HG03354 (cell line): Measurements from ENCODE around the gene GAK.

Experiments used
- ATAC-seq: cut with Tn5 transposase; IDR thresholded peaks from one replicate; pipeline ENCODE4 v1.9.1; 2021; ENCODE audit warnings: mild to moderate bottlenecking; ENCODE audit not compliant: unreplicated experiment, poor library complexity, severe bottlenecking

GAK gene

GRCh38 chr4:911221-911751, 20.8 kb downstream of the GAK start:
- no peak for ATAC-seq

DNA sequence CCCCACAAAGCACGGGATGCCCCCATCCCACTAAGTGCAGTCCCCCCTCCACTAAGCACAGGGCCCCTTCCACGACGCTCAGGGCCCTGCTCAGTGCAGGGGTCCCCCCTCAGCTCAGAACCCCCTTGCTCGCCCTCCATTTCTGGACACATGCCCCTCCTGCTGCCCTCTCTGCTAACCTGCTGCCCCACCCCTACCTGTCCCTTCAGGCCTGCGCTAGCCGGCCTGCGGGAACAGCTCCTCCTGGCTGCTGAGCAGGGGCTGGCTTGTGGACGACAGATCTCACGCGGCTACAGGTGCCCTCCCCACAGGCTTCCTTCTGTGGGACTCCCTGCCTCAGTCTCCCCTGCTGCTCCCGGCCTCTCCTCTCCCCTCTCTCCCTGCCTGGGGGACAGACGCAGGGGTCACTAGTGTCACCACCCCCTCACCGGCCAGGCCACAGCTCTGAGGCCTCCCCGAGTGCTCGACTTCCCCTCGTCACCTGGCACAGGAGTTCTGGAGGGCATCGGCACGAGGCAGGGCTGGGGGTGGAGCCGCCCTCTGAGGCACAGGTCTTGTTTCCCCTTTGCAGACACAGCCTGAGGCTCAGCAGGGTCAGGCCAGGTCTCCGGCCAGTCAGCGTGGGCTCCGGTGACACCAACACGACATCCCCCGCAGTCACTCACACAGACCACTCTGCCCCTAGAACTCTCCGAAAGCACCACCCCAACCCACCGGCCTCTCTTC, 21.6 kb downstream of the GAK start:
- ATAC-seq, result no peak

- no peak for ATAC-seq
Measured at GRCh38 chr4:909821-910220, 22.3 kb downstream of the GAK start.

GRCh38 chr4:909131-909571, 23.0 kb downstream of the GAK start:
- no peak for ATAC-seq

DNA sequence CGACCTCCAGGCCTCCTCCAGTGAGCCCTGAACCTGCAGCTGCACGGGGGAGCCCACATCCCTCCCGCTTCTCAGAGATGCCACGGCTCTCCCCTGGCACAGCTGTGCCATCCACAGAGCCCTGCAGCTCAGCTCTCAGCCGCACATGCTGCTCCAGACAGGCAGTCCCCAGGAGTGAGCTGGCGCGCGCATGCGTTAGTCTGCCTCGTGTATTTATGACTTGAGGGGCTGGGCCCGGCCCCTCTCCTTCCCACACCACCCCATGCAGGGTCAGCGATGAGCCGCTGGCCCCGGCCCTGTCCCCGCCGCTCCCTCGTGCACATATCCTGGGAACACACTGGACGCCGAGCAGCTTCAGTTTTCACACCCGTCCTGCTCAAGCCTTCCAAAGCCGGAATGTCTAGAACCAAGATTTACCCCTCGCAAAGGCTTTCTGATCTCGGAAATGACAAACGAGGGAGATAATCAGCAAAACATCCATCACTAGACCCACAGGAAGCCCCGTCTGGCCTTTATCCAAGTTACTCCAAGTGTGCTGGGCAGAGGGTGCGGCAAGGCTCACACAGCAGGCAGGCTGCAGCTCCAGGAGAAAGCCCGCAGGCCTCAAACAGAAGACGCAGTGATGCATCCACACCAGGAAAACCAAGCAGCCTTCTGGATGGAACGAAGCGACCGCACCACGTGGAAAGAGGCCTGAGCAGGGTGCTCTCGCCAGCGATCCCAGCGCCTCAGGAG, 24.3 kb downstream of the GAK start:
- ATAC-seq, result no peak

DNA sequence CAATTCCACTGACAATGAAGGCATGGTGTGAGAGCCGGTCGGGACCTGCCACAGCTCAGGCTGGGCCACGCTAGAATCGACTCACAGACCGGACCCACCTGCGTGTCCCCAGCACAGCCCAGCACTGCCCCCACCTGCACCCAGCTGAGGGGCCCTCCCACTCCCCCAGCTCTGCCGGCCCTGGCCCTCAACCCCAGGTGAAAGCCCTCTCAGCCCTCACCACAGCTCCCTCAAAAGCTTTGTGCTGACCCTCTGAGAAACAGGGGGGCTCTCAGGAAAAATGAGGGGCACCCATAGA, 25.1 kb downstream of the GAK start:
- no peak for ATAC-seq

DNA sequence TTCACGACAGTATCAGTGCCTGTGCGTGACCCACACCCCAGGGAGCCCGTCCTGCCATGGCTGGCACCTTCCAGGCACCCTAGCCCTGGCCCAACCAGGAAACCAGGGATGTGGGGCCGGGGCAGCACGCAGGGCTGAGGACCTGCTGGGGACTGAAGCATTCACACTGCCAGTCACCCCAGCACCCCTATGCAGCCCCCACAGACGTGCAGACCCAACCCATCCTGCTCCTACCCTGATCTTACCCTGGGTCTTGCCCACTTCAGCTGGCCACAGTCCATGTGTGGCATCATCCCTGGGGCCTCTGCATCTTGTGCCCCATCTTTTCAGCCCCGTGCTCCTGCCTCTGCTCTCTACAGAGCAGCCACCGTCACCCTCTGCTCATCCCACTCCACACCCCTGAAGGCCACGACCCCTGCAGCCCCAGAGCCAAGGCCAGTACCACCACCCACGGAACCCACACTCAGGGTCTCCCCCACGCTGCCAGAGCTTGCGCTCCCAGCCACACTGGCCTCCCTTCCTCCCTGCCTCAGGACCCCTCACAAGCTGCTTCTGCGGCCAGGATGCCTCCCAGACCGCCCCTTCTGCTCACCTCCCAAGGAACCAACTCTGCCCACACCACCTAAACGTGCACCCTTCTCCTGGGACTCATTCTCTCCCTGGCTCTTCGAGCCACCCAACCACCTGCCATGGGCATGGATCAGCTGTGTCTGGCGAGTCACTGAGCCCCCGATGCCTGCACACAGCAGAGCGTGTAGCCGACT, 25.6 kb downstream of the GAK start:
- ATAC-seq, result no peak

- ATAC-seq, result no peak
Measured at GRCh38 chr4:905485-906338, 26.4 kb downstream of the GAK start.

DNA sequence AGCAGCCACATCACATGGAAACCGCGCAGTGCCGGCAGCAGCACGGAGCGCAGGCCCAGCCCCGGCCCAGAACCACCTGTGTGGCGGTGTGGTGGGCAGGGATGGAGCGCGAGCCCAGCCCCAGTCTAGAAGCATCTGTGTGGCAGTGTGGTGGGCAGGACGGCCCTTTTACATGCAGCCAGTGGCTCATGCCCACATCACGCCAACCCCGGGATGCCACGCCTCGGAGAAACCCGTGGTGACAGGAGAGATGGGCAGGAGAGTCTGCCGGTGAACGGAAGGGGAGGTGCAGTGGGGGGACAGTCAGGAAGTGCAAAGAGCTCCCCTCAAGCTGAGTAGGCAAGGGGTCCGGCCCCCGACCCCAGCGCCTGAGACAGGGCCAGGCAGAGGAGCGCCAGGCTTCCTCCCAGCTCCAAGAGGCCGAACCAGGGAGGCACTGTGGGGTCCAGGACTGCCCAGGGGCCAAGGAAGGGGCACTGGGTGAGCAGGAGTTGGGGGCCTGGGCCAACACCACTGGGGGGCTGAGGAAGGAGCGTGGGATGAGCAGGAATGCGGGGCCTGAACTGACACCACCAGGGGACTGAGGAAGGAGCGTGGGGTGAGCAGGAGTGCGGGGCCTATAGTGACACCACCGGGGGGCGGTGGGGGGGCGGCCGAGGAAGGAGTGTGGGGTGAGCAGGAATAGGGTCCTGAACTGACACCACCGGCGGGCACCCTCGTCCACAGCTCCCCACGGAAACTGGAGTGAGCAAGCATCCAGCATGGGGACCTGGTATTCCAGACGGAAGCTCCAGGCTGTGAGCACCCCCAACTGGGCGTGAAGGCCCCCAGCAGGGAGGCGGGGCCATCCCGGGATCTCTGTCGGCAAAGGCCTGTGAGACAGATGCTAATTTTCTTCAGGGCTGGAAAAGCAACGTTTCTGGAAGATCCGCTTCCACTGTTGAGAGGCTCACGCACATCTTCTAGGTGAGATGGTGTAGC, 28.8 kb downstream of the GAK start:
- no peak for ATAC-seq

- ATAC-seq, result no peak
Measured at GRCh38 chr4:901192-901910, 30.8 kb downstream of the GAK start.

DNA sequence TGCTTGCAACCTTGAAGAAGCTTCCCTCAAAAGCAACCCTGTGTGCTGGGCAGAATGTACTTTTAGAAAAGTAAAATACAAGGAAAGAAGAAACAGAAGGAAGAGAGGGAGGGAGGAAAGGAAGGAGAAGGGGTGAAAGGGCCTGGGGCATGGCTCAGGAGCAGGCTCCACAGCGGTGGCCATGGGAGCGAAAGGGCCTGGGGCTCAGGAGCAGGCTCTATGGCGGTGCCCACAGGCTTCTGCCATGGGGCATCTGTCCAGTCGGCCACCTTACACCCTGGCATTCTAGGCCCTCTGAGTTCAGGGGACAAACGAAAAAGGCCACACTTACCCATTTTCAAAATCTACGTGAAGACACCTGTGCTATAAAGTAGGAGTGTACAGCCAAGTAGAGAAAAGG, 31.4 kb downstream of the GAK start:
- no peak for ATAC-seq

DNA sequence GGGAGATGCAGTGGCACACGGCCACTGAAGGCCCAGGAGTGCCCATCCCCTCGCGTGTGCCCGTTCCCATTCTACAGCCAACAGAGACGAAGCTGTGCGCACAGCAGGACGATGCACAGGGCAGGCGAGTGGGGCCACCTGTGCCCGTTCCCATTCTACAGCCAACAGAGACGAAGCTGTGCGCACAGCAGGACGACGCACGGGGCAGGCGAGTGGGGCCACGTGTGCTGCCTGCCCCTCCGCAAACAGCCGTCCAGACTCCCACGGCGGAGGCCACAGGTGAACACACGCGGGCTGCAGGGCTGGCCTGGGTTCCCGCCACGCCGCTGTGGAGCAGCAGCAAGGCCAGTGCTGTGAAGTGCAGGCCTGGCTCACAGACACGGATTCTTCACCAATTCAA, 32.0 kb downstream of the GAK start:
- ATAC-seq, result no peak

- ATAC-seq, result no peak
Measured at GRCh38 chr4:899556-899906, 32.6 kb downstream of the GAK start.

DNA sequence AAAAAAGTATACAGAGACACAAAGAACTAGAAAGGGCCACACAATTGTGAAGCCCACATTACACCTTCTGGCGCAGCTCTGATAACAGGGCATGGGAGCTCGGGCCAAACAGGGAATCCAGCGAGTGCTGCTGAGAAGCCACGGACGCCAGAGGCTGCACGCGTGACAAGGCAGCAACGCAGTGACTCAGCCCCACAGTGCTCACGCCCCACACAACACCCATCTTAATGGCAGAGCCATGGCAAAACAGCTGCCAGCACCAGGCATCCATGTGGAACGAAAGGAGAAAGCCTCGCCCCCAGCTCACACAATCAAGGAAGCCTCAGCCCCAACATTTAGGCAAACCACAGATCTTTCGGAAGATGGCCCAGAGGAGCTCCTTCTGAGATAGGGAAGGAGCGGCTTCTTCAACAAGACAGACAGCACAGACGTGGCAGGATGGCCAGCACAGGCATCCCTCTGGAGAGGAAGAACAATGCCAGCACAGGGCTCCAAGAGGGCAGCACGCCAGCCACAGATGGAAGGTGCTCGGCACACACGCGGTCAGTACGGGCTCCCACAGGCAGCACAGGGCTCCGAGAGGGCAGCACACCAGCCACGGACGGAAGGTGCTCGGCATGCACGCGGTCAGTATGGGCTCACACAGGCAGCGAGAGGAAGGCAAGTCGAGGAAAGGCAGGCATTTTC, 33.1 kb downstream of the GAK start:
- no peak for ATAC-seq

DNA sequence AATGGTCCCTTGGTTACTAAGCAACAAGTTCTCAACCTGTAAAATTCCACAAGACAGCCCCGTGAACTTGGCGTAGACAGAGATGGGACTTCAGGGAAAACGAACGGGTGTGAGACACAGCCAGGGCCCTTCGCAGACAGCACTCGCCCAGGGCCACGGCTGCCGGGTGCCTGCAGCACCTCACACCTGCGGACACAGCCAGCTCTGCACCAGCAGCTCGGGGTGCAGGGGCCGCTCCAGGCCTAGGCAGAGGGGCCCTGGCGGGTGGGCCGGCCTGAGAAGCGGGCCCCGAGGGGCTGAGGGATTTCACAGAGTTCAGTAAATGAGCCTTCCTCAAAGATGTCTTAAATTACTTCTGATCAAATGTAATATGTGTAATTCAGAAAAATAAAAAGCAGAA, 34.0 kb downstream of the GAK start:
- no peak for ATAC-seq

DNA sequence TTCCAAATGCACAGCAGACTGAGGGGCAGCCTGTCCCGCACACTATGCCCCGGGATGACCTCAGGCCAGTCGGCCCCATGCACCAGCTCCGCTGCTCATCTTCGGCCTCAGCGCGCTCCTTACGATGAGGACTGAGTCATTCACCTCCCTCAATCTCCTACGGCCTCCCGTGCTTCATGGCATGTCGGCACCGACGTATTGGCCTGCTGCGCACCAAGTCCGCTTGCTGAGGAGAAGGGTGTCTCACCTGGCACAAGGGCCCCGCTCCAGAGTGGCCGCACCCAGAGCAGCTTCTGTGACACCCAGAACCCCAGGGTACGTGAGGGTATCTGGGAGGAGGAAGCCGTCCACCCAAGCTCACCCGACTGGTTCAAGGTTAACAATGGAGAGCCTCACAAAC, 35.5 kb downstream of the GAK start:
- ATAC-seq, result no peak

- no peak for ATAC-seq
Measured at GRCh38 chr4:896216-896615, 35.9 kb downstream of the GAK start.

- ATAC-seq, result no peak
Measured at GRCh38 chr4:895596-895995, 36.5 kb downstream of the GAK start.
